AG09309 (cell line): ENCODE results near the gene PRKN.

Source experiments
- DNase-seq: peaks from one replicate; pipeline ENCODE4 v3.0.0-alpha.2; 2010; ENCODE audit warnings: low read depth
- H3K4me3 ChIP-seq: 2 replicates; pipeline ENCODE4 v1.5.1; 2011; ENCODE audit warnings: mild to moderate bottlenecking, low read depth, low read length, moderate library complexity; ENCODE audit not compliant: control insufficient read depth
- CTCF ChIP-seq: IDR thresholded peaks from 2 replicates; pipeline ENCODE4 v1.5.1; 2011; ENCODE audit warnings: mild to moderate bottlenecking, low read depth, low read length, inconsistent platforms; ENCODE audit not compliant: insufficient read depth, control insufficient read depth; ENCODE audit errors: missing control alignments

PRKN gene

GRCh38 chr6:162251257-162251656, 476.3 kb downstream of the PRKN start:
- H3K4me3 ChIP-seq, result no peak overlapping the region
- DNase-seq, result no peak
- TF ChIP-seq CTCF, result no peak

- no peak for TF ChIP-seq CTCF
- H3K4me3 ChIP-seq, result no peak overlapping the region
These were observed 477.5 kb downstream of the PRKN start for GRCh38 chr6:162249907-162250642.

GRCh38 chr6:162245830-162246420, 481.6 kb downstream of the PRKN start:
- TF ChIP-seq CTCF, result no peak
- no peak overlapping the region for H3K4me3 ChIP-seq
- DNase-seq, result no peak

More at GRCh38 chr6:162249907-162250642, 477.5 kb downstream of the PRKN start:
- DNase-seq, result no peak

GRCh38 chr6:162244031-162244430, 483.5 kb downstream of the PRKN start:
- no peak for TF ChIP-seq CTCF
- no peak overlapping the region for H3K4me3 ChIP-seq
- no peak for DNase-seq

GRCh38 chr6:162242915-162243314, 484.7 kb downstream of the PRKN start:
- DNase-seq, result no peak

GRCh38 chr6:162239330-162239729, 488.2 kb downstream of the PRKN start:
- H3K4me3 ChIP-seq, result no peak overlapping the region
- no peak for TF ChIP-seq CTCF
- DNase-seq, result no peak

More at GRCh38 chr6:162242915-162243314, 484.7 kb downstream of the PRKN start:
- TF ChIP-seq CTCF, result no peak
- H3K4me3 ChIP-seq, result no peak overlapping the region

- no peak for TF ChIP-seq CTCF
- DNase-seq, result no peak
- H3K4me3 ChIP-seq, result no peak overlapping the region
These were observed 488.9 kb downstream of the PRKN start for GRCh38 chr6:162238675-162239074.
